Body of pancreas (tissue), 4 donors: ENCODE data around the gene TMEM154.

Experiments used
- CTCF ChIP-seq, 7 experiments: fragments of 450-650 bp in 4 of 7; fragments of 200-600 bp in 3 of 7; sonication (generic) in 3 of 7; IDR thresholded peaks; one replicate each; pipeline ENCODE4 v1.5.1; 2016 to 2019; ENCODE audit warnings: antibody characterized with exemption in 7 of 7
- POLR2A ChIP-seq, 3 donors: fragments of 450-650 bp; IDR thresholded peaks; one replicate each; pipeline ENCODE4 v1.6.1; 2016; ENCODE audit warnings: antibody characterized with exemption in 3 of 3, mild to moderate bottlenecking in 2 of 3

- no peak for TF ChIP-seq CTCF (IDR thresholded peaks at IDR 0.05)
- no peak for TF ChIP-seq POLR2A (IDR thresholded peaks at IDR 0.05)
Measured at GRCh38 chr4:152719291-152719690, 39.5 kb upstream of the TMEM154 start.
